ENCODE results near the gene SYNE1.
A peak's percentile ranks its signal among the peaks of the same experiment; 100 is the strongest.

The SYNE1 gene

GRCh38 chr6:152184573-152184916, 452.6 kb downstream of the SYNE1 start:
- no peak for DNase-seq (ENCODE audit: low read depth in 2 of 2)

DNA sequence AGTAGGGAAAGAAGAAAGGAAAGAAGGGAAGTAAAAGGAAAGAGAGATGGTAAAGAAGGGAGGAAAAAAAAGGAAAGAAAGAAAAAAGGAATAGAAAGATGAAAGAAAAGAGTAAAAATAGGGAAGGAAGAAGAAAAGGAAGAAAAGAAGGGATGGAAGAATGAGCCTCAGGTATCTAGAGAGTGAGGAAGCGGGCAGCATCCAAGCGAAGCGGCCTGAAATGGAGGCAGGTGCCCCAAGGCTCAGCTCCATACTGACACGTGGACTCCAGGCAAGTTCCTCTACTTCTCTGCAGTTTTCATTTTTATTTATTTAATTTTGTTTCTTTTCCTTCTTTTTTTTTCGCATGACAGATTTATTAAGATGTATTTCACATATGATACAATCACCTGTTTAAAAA, 456.6 kb downstream of the SYNE1 start:
- DNase-seq (ENCODE audit: low read depth in 2 of 2): no peak

DNA sequence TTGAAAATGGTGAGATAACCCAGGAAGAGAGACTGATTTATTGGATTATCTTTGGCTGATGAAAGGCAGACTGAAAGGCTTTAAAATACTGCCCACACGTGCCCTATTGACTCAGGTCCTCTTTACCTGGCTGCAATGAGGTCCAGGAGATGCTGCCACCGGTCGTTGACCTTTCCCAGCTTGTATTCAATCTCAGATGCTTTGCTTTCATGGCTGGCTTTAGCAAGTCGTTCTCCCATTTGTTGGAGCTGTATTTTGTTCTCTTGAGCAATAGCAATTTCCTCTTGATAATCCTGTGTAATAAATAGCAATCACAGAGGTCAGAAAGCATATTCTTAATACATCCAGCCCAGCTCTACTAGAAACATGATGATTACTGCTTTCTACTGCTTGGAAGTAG, 460.9 kb downstream of the SYNE1 start:
- no peak for DNase-seq (ENCODE audit: low read depth in 2 of 2)

DNA sequence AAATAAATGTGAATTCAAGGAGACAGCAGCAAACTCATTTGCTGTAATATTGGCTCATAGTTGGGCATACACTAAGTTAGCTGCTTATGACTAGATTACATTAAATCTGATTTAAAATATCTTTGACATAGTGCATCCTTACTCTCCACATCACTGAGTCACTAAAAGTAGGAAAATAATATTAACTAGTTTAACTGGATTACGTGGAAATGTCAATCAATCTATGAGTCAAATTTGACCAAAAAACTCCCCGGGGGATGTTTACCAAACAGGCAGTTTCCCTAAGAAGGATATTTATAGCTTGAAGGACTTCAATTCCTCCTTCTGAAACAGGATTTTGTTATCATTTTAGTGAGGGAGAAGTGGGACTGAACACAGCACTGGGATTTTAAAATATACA, 463.2 kb downstream of the SYNE1 start:
- no peak for DNase-seq (ENCODE audit: low read depth in 2 of 2)

DNA sequence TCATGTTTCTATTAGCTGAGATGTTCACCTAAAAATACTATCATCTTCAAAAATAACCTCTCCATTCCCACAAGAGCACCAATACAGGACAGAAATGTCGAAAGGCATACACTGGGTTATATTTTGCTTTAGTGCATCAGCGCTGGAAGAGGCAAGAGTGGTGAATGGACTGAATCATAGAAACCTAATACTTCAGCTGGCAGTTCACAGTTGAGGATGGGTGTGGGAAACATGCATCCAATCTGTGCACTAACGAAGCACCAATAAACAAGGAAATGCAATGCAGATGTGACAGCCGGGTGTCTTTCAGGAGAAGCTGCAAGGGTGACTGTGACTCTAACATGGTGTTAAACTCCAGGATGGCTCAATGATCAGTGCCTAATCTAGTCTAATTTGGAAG, 463.8 kb downstream of the SYNE1 start:
- no peak for DNase-seq (ENCODE audit: low read depth in 2 of 2)

DNA sequence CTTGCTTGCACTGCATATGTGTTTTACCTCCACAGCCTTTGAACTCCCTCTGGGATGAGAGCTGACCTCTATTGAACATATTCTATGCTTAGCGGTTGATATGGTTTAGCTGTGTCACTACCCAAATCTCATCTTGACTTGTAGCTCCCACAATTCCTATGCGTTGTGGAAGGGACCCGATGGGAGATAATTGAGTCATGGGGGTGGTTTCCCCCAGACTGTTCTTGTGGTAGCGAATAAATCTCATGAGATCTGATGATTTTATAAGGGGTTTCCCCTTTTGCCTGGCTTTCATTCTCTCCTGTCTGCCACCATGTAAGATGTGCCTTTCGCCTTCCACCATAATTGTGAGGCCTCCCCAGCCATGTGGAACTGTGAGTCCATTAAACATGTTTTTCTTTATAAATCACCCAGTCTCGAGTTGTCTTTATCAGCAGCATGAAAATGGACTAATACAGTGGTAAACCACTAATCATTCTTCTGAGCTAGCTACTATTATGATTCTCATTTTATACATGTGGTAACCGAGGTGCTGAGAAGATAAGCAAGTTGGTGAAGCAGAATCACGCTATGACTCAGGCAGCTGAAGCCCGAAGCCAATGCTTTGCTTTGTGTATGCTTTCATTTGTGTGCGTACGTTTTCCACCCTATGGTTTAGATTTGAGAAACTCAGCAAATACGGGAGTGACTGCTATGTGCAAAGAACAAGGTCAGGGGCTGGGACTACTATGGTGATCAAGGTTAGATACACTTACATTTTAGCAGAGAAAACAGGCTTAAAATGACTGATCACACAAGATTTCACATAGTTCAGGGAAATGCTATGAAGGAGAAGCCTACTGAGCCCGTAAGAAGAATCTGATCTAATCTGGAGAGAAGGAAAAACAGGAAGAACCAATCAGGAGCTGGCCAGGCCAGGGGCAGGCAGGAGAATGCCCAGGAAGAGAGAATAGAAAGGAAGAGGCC, 466.2 kb downstream of the SYNE1 start:
- peak; percentile 36 to 69 for DNase-seq (ENCODE audit: low read depth in 2 of 2)

DNA sequence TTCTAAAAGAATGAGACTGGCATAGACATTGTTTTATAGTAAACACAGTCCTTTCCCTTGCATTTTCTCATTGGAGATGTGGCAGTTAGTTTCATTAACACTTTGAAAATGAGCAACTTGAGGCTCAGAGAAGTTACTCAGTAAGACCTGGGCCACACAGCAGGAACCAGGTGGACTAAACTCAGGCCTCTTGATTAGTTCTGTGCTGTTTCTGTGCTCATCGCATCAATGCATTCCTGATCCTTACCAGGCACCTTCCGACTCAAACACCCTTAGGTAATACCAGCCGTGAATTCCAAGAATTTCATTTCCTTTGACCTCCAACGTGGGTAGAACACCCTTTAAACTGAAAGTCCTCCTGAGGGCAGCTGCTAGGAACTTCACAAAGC, 466.9 kb downstream of the SYNE1 start:
- no peak for DNase-seq (ENCODE audit: low read depth in 2 of 2)

DNA sequence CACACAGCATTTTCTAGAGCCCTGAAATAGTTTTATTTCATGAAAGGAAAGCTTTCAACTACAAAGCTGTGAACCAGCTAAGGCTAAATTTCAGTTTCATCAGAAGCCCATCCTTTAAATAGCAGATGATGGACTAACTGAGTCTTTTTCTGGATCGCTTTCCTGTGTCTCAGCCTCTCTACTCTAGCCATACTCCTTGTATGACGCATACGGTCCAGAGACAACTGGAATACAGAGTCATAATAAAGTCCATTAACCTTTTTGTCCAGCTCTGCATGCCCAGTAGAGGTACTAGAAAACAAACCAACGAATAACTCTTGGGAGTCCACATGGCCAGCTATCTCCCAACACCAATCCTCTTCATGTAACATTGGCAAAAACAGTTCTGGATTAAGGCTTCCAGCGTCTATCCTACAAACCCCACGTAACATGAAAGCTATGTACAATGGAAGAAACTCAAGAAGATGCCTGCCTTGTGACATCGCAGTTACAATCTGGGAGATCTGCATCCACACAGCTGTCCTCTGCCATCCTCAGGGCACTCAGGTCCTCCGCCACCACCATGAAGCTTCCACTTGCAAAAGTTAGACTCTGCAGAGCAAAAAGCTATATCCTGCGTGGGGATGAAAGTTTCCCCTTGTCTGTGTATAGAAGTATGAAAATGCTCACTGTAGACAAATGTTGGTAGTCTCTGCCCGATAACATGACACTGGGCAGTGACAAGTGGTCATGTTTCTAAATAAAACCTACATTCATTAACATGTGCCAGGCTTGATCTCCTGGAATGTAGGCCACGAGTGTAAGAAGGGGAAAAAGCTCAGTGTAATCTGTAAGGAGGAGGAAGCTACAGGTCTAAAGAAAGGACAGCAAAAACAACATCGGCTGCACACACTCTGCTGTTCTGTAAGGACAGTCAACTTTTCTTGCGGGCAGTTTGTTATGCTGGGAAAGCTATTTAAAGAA, 469.2 kb downstream of the SYNE1 start:
- no peak for DNase-seq (ENCODE audit: low read depth in 2 of 2)

DNA sequence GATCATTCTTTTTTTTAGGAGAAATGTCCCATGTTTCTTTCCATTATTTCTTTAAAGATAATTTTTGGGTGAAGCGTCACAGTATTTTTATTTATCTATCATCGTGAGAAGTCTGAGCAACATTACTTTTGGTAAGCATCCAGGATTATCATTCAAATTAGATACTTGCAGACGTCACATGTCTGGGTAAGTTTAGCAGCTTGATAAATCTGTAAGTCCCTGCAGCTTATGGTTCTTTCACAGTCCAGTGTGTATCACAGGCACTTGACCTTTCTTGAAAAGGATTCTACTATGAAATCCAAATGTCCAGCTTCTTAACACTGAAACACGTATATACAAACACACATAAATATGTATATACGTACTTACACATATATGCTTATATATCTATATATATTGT, 470.3 kb downstream of the SYNE1 start:
- DNase-seq (ENCODE audit: low read depth in 2 of 2): no peak

GRCh38 chr6:152166497-152166896, 470.7 kb downstream of the SYNE1 start:
- DNase-seq (ENCODE audit: low read depth in 2 of 2): no peak

GRCh38 chr6:152164957-152165356, 472.2 kb downstream of the SYNE1 start:
- no peak for DNase-seq (ENCODE audit: low read depth in 2 of 2)

DNA sequence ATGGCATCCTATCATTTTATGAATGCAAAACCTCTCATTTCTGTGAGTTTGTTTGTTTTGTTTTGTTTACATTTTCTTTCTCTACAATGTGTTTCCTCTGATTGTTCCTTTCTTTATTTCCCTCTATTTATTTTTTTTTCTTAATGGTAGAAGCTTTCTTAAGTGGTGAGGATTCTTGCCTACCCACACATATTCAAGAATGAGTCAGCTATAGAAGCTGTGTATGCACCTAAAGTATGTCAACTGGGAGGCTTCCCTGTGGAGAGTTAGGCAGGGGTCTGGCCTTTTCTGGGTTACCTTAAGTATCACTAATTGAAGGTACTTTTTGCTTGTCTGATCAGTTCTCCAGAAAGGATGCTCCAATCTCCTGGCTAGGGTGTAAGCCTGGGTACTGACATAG, 475.7 kb downstream of the SYNE1 start:
- DNase-seq (ENCODE audit: low read depth in 2 of 2): no peak

GRCh38 chr6:152160346-152160745, 476.8 kb downstream of the SYNE1 start:
- no peak for DNase-seq (ENCODE audit: low read depth in 2 of 2)

GRCh38 chr6:152155792-152156191, 481.4 kb downstream of the SYNE1 start:
- DNase-seq (ENCODE audit: low read depth in 2 of 2): no peak

DNA sequence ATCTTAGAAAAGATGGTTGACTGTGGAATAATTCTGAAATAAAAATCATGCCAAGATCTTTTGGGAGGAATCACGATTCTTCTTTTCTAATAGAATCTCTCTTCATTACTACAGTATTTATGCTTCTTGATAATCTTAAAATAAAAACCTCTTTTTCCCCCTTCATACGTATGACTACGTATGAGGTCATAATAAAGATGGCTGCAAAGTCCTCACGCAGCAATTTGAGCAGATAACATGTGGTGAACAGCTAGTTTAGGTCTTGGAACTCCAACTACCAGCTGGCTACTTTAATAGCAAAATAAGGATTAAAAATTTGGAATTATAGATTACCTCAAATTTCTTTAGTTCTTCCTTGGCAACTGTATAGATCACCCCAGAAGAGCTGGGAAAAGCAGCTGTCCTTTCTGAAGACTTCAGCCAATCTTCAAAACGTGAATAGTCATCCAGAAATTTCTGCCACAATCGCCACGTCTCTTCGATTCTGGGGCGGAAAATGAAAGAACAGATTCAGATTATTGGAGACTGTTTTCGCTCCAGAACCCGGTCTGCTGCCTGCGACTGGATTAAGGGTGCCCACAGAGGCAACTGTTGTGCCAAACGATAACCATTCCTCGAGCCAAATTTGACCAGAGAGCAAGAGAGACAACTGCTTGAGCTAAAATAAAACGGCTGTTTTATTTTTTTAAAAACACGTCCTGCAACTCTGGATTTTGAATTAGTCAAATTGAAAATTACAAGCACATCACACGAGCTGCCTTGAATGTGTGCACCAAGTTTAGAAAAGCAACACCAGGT, 482.4 kb downstream of the SYNE1 start:
- DNase-seq (ENCODE audit: low read depth in 2 of 2): no peak

GRCh38 chr6:152151920-152152319, 485.2 kb downstream of the SYNE1 start:
- DNase-seq (ENCODE audit: low read depth in 2 of 2): no peak

DNA sequence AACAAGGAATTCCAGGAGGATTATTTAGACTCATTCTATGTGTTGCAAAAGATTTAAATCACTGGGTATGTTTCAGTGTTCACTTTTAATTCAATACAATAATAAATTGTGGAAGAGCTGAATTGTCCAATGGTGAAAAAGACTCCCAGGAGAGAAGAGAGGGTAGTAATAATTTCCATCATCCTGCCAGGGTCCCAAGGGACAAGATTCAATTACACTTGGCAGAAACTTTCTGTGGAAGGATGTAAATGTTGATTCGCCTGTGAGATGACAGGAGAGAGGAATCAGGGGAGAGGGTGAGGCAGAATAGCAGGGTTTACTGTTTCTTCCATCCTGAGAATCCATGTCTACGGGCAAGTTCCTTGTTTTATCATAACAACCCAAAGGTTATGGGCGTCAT, 487.0 kb downstream of the SYNE1 start:
- no peak for DNase-seq (ENCODE audit: low read depth in 2 of 2)

DNA sequence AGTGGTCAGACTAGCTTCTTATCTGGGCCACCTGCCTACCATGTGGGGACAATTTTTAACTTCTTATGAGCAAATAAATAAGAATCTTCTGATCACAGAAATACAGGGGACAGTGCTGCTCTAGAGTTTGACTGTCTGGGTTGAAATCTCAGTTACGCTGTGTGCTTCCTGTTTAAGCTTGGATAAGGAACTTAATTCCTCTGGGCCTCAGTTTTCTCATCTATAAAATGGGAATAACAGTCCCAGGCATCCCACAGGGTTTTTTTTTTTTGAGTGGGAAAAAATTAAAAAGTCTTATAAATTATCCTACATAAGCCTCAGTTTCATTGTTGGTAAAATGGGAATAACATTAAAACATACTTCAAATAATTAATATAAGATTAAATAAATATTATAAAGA, 488.8 kb downstream of the SYNE1 start:
- no peak for DNase-seq (ENCODE audit: low read depth in 2 of 2)

- no peak for DNase-seq (ENCODE audit: low read depth in 2 of 2)
Observed at GRCh38 chr6:152147269-152147668, 489.9 kb downstream of the SYNE1 start.

GRCh38 chr6:152146385-152146784, 490.8 kb downstream of the SYNE1 start:
- no peak for DNase-seq (ENCODE audit: low read depth in 2 of 2)

- DNase-seq (ENCODE audit: low read depth in 2 of 2): no peak
Observed at GRCh38 chr6:152143359-152143758, 493.8 kb downstream of the SYNE1 start.

- no peak for DNase-seq (ENCODE audit: low read depth in 2 of 2)
Observed at GRCh38 chr6:152142105-152142504, 495.1 kb downstream of the SYNE1 start.

Data from stimulated activated CD4-positive, alpha-beta T cell treated with anti-CD3 and anti-CD28 coated beads, Interleukin-4, amount 100 ng/mL, for 48 hours (primary cell).